GM12873 (cell line): ENCODE results near the gene ITGAD.

Experiments used
- TF ChIP-seq, protein P1 (sequence below): IDR thresholded peaks from 2 replicates; pipeline ENCODE4 v1.5.1; 2012; ENCODE audit warnings: low read depth, mild to moderate bottlenecking, moderate library complexity, low read length, control low read depth; ENCODE audit not compliant: insufficient read depth; ENCODE audit errors: missing control alignments

ITGAD gene

GRCh38 chr16:31459687-31460581 is 66.8 kb downstream of the ITGAD start:
- TF ChIP-seq, protein P1, sequence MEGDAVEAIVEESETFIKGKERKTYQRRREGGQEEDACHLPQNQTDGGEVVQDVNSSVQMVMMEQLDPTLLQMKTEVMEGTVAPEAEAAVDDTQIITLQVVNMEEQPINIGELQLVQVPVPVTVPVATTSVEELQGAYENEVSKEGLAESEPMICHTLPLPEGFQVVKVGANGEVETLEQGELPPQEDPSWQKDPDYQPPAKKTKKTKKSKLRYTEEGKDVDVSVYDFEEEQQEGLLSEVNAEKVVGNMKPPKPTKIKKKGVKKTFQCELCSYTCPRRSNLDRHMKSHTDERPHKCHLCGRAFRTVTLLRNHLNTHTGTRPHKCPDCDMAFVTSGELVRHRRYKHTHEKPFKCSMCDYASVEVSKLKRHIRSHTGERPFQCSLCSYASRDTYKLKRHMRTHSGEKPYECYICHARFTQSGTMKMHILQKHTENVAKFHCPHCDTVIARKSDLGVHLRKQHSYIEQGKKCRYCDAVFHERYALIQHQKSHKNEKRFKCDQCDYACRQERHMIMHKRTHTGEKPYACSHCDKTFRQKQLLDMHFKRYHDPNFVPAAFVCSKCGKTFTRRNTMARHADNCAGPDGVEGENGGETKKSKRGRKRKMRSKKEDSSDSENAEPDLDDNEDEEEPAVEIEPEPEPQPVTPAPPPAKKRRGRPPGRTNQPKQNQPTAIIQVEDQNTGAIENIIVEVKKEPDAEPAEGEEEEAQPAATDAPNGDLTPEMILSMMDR, result no peak

DNA sequence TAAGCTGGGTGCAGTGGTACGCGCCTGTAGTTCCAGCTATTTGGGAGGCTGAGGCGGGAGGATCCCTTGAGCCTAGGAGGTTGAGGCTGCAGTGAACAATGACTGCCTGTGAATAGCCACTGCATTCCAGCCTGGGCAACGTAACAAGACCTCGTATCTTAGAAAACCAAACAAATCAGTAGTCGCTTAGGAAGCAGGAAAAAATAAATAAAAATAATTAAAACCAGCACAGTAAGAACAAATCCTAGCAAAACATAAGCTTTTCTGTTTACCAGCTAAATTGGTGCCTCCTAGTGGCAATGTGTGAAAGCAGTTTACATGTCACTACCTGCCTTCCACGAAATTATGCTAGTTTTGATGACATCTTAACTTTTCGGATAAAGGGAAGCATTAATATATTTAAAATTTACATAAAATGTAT is 67.5 kb downstream of the ITGAD start:
- TF ChIP-seq, protein P1, result peak; percentile 67

DNA sequence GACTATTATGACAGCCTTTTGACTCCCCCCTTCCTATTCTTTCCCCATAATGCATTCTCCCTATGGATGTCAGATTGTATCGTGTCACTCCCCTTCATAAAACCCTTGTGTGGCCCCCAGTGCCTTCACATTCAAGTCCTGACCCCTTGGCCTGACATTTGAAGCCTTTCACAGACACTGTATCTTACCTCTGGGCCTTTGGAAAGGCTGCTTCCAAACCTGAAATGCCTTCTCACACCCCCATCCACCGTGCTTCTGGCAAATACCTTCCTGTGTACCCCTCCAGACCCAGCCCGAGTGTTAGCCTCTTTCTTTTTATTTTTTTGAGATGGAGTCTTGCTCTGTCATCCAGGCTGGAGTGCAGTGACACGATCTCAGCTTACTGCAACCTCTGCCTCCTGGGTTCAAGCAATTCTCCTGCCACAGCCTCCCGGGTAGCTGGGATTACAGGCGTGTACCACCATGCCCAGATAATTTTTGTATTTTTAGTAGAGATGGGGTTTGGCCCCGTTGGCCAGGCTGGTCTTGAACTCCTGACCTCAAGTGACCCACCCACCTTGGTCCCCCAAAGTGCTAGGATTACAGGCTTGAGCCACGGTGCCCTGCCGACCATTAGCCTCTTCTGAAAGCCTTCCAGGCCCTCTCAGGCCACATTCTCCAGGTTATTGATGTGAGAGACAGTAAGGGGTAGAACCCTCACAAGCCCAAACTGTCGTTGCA is 68.2 kb downstream of the ITGAD start:
- TF ChIP-seq, protein P1, result no peak

DNA sequence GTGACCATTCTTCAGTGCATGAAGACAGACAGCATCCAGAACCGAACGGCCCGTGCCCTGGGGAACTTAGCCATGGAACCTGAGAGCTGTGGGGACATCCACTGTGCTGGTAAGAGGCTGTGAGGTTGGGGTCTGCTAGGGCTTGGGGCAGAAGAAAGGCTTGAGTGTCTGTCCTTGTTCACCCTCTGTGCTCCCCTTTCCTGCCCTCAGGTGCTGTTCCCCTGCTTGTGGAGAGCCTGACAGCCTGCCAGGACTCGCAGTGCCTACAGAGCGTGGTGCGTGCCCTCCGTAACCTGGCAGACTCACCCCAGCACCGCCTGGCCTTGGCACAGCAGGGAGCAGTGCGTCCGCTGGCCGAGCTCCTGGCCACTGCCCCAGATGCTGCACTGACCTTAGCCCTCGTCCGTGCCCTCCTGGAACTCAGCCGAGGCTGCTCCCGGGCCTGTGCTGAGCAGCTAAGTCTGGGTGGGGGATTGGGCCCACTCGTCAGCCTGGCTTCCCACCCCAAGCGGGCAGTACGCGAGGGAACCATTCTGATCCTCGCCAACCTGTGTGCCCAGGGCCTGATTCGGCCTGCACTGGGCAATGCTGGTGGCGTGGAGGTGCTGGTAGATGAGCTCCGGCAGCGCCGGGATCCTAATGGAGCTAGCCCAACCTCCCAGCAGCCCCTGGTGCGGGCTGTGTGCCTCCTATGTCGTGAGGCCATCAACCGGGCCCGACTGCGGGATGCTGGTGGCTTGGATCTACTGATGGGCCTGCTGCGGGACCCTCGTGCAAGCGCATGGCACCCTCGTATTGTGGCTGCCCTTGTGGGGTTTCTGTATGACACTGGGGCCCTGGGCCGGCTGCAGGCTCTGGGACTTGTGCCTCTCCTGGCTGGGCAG is 69.0 kb downstream of the ITGAD start:
- TF ChIP-seq, protein P1, result no peak

DNA sequence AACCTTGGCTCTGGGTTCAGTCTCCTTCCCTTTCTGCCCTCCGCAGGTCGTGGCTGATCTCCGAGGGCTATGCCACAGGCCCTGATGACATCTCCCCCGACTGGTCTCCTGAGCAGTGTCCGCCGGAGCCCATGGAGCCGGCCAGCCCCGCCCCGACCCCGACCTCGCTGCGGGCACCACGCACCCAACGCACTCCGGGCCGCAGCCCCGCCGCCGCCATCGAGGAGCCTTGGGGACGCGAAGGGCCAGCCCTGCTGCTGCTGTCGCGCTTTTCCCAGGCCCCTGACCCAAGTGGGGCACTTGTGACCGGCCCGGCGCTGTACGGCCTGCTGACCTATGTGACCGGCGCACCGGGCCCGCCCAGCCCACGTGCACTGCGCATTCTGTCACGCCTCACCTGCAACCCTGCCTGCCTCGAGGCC is 71.2 kb downstream of the ITGAD start:
- TF ChIP-seq, protein P1, result no peak

GRCh38 chr16:31464781-31465260 is 71.7 kb downstream of the ITGAD start:
- TF ChIP-seq, protein P1, result no peak

- TF ChIP-seq, protein P1, result no peak
Observed at GRCh38 chr16:31465788-31466370, 72.7 kb downstream of the ITGAD start.
